NT2/D1 (cell line): ENCODE measurements around the gene SLC1A2.

ENCODE experiments used
- SUZ12 ChIP-seq: IDR thresholded peaks from 2 replicates; pipeline ENCODE4 v1.6.1; 2011; ENCODE audit not compliant: insufficient read length, insufficient read depth; ENCODE audit errors: extremely low read depth
- YY1 ChIP-seq: IDR thresholded peaks from 2 replicates; pipeline ENCODE4 v1.6.1; 2011; ENCODE audit not compliant: insufficient read length, insufficient read depth
- ZNF274 ChIP-seq: IDR thresholded peaks from 2 replicates; pipeline ENCODE4 v1.6.1; 2011; ENCODE audit warnings: mild to moderate bottlenecking, low read depth, low read length

DNA sequence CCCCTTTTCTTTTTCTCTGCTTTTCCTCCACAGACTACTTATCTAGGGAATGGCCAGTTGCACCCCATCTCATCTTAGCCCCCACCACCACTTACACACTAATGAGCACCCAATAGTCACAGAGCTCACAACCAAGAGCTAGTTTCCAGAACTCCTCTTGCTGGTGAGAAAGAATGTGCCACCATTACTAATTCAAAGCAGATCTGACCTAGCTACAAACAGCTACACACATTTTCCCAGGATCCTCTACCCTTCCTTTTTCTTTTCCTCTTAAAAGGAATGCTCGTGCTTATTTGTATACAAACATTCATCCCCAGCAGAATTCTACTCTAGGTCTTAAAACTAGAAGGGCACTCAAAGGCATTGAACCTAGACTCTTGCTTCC lies 143.6 kb downstream of the SLC1A2 start:
- TF ChIP-seq YY1 (no peak), SUZ12 (no peak), ZNF274 (no peak)
